HepG2 (cell line): ENCODE measurements around the gene RPL3. TPM values are rescaled to one million over a fixed set of nuclear protein-coding genes. Genes with fewer than 3 reads are reported as not detected.

Experiments
- HMGXB3 ChIP-seq: sonication (generic); formaldehyde crosslinking; IDR thresholded peaks from 2 replicates; pipeline ENCODE4 v1.4.0; 2020; ENCODE audit warnings: missing genetic modification reagents, borderline replicate concordance
- PBX3 ChIP-seq: sonication (generic); formaldehyde crosslinking; IDR thresholded peaks from 2 replicates; pipeline ENCODE4 v1.8.1; 2023; ENCODE audit warnings: missing genetic modification reagents, inconsistent platforms, borderline replicate concordance
- RELA ChIP-seq: sonication (generic); formaldehyde crosslinking; IDR thresholded peaks from 2 replicates; pipeline ENCODE4 v1.4.0; 2020; ENCODE audit warnings: missing genetic modification reagents
- TIGD3 ChIP-seq: sonication (generic); formaldehyde crosslinking; IDR thresholded peaks from 2 replicates; pipeline ENCODE4 v1.5.1; 2020; ENCODE audit warnings: mild to moderate bottlenecking, missing genetic modification reagents, borderline replicate concordance
- ZBTB40 ChIP-seq, 2 experiments: fragments of 450-650 bp in 1 of 2; sonication (generic) in 1 of 2; formaldehyde crosslinking in 1 of 2; IDR thresholded peaks; 2 replicates each; pipeline versions ENCODE4 v1.6.1 to v1.8.0; 2016 to 2022; ENCODE audit warnings: antibody characterized with exemption in 1 of 2, mild to moderate bottlenecking in 1 of 2, missing genetic modification reagents in 1 of 2
- ZFP41 ChIP-seq: sonication (generic); formaldehyde crosslinking; IDR thresholded peaks from 2 replicates; pipeline ENCODE4 v1.4.0; 2020; ENCODE audit warnings: mild to moderate bottlenecking, missing genetic modification reagents, borderline replicate concordance
- ZNF274 ChIP-seq: sonication (generic); formaldehyde crosslinking; IDR thresholded peaks from 2 replicates; pipeline ENCODE4 v1.5.1; 2020; ENCODE audit warnings: mild to moderate bottlenecking, missing genetic modification reagents
- ZNF660 ChIP-seq: sonication (generic); formaldehyde crosslinking; IDR thresholded peaks from 2 replicates; pipeline ENCODE4 v1.5.1; 2020; ENCODE audit warnings: mild to moderate bottlenecking, low read depth, missing genetic modification reagents, borderline replicate concordance
- polyA plus RNA-seq, 8 experiments: library from polyadenylated mRNA; depleted of rRNA in 3 of 8; stranded (reverse) in 7 of 8; unstranded in 1 of 8; fragments of >200 nt; fragmentation: Illumina TruSeq in 4 of 8; extraction: Trizol in 4 of 8; gene quantifications; 2 replicates each; pipeline versions ENCODE4 v1.2.1 to v1.2.3, GENCODE V29; 2011 to 2016; ENCODE audit warnings: low read depth in 4 of 8, missing spikeins in 1 of 8, mixed read lengths in 1 of 8; ENCODE audit not compliant: insufficient read depth in 1 of 8
- total RNA-seq, 5 experiments: library from RNA; depleted of rRNA; stranded (reverse); fragments of >200 nt; fragmentation: Illumina TruSeq; extraction: Trizol; gene quantifications; 2 replicates each; pipeline ENCODE4 v1.2.3, GENCODE V29; 2016; ENCODE audit warnings: low read depth in 1 of 5

RPL3 gene
- total and polyA plus RNA-seq, 2 of the 13 experiments (the other 11 are each of a cell fraction or from before 2014, with no cell fraction given), result 1,051 to 3,279 TPM

GRCh38 chr22:39303892-39304671, 15.3 kb downstream of the RPL3 start (continued):
- TF ChIP-seq ZBTB40 (IDR thresholded peaks at IDR 0.05), result no peak
- TF ChIP-seq ZBTB40 (CRISPR knock-in tag; IDR thresholded peaks at IDR 0.05), result no peak
- no peak for TF ChIP-seq PBX3 (CRISPR knock-in tag)
- no peak for TF ChIP-seq TIGD3 (CRISPR knock-in tag)
- no peak for TF ChIP-seq ZNF274 (CRISPR knock-in tag)
- no peak for TF ChIP-seq ZFP41
- TF ChIP-seq ZNF660, result no peak
- TF ChIP-seq RELA (CRISPR knock-in tag), result no peak
- no peak for TF ChIP-seq HMGXB3
